RWPE1 (cell line): ENCODE measurements around the gene CLDN18.

ENCODE experiments used
- CTCF ChIA-PET: fragments of 350-600 bp; sonication (Branson Sonifier 250); formaldehyde crosslinking; extraction: SDS; loops from one replicate; lab custom pipeline; 2021; lab: Yijun Ruan, JAX
- POLR2A ChIA-PET: fragments of 400-600 bp; formaldehyde crosslinking; extraction: SDS; loops from one replicate; lab custom pipeline; 2020; ENCODE audit warnings: antibody characterized with exemption; ENCODE audit not compliant: low non-redundant PET; lab: Yijun Ruan, JAX
- DNase-seq: peaks from one replicate; pipeline ENCODE4 v3.0.0; 2012; ENCODE audit warnings: low spot score
- H3K27ac ChIP-seq: fragments of 450-650 bp; 2 replicates; pipeline ENCODE4 v1.5.1; 2017
- TF ChIP-seq, protein P1 (sequence below): fragments of 450-650 bp; conservative IDR thresholded peaks from 2 replicates; pipeline ENCODE4 v1.5.1; 2017; ENCODE audit warnings: low read depth, mild to moderate bottlenecking

Gene CLDN18

DNA sequence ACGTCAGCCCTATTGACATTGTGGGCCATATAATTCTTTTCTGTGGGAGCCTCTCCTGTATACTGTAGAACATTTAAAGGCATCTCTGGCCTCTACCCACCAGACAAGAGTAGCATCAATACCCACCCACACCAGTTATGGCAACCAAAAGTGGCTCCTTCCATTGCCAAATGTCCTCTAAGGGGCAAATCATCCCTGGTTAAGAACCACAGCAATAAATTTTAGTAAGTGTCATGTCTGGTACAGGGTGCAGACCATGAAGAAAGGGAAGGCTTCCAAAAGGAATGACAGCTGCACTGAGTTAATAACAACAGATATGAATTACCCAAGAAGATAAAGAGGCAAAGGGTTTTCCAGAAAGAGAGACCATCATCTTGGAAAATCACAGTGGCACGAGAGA, 6.9 kb upstream of the CLDN18 start:
- TF ChIP-seq, protein P1, sequence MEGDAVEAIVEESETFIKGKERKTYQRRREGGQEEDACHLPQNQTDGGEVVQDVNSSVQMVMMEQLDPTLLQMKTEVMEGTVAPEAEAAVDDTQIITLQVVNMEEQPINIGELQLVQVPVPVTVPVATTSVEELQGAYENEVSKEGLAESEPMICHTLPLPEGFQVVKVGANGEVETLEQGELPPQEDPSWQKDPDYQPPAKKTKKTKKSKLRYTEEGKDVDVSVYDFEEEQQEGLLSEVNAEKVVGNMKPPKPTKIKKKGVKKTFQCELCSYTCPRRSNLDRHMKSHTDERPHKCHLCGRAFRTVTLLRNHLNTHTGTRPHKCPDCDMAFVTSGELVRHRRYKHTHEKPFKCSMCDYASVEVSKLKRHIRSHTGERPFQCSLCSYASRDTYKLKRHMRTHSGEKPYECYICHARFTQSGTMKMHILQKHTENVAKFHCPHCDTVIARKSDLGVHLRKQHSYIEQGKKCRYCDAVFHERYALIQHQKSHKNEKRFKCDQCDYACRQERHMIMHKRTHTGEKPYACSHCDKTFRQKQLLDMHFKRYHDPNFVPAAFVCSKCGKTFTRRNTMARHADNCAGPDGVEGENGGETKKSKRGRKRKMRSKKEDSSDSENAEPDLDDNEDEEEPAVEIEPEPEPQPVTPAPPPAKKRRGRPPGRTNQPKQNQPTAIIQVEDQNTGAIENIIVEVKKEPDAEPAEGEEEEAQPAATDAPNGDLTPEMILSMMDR = no peak
- ChIA-PET POLR2A (no interaction called here), CTCF (no interaction called here)
- no peak for DNase-seq
- no peak overlapping the region for H3K27ac ChIP-seq

DNA sequence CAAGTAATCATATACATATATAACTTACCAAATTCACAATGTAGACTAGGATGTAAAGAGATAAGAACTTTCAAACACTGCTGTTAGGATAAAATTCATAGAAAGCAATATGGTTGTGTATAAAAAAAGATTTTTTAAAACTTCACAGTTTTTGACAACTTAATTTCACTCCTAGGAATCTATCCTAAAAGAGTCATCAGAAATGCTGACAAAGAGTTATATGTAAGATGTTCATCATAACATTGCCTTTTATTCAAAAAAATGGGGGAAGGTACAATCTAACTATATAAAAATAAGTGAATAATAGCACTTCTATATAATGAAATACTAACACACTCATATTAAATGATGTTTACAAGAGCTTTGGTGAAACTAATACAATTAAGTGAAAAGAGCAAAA, 4.3 kb upstream of the CLDN18 start:
- no peak overlapping the region for H3K27ac ChIP-seq
- TF ChIP-seq, protein P1 = no peak
- ChIA-PET POLR2A (no interaction called here), CTCF (interaction anchor here (0.6 kb wide), 1 partner anchor 670 kb away, joined by 5 read pairs; no protein-coding TSS in a partner anchor)
- DNase-seq = no peak

GRCh38 chr3:138007898-138008297, 2.1 kb upstream of the CLDN18 start:
- TF ChIP-seq, protein P1 = no peak
- CTCF ChIA-PET = no interaction called here
- no peak overlapping the region for H3K27ac ChIP-seq
- no peak for DNase-seq
- POLR2A ChIA-PET = no interaction called here

GRCh38 chr3:138010273-138010590, 267 bp downstream of the CLDN18 start:
- ChIA-PET POLR2A (no interaction called here), CTCF (no interaction called here)
- DNase-seq = no peak
- TF ChIP-seq, protein P1 = no peak
- no peak overlapping the region for H3K27ac ChIP-seq

DNA sequence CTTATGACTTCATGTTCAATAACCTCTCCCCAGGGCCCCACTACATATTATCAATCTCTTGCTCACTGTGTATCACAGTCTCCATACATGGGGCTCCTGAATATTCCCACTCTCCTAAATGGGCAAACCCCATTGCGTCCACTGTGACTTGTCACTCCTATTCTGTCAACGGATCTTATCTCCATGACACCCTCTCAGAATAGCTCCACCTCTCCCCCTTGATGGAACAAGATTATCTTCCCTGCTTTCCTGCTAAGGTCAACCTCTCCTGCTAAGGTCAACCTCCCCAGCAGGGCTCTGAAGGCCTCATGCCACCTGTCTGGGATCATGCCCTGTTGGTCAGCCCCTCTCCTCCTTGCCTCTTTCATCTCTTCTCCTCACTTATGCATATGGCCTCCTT, 1.8 kb downstream of the CLDN18 start:
- ChIA-PET POLR2A (no interaction called here), CTCF (no interaction called here)
- no peak overlapping the region for H3K27ac ChIP-seq
- DNase-seq = no peak
- TF ChIP-seq, protein P1 = no peak

DNA sequence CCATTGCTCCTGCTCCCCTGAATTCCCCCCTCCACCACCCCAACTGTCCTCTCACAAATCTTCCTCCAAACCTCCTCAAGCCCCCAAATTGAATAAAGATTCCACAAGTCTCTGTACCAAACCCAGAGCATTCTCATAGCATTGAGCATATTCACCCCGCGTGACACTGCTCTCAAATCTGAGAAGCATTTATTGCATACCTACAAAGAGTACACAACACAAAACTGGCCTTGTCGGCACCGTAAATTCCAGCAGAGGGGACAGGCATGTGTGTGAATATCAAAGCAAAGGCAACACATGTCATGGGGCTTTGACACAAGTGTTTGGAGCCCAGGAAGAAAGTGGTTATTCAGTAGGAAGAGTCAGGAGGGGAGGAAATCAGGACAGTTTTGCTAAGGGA, 2.6 kb downstream of the CLDN18 start:
- no peak for DNase-seq
- TF ChIP-seq, protein P1 = no peak
- POLR2A ChIA-PET = no interaction called here
- CTCF ChIA-PET = no interaction called here
- no peak overlapping the region for H3K27ac ChIP-seq

- no peak for DNase-seq
- POLR2A ChIA-PET = no interaction called here
- no peak overlapping the region for H3K27ac ChIP-seq
- TF ChIP-seq, protein P1 = no peak
- CTCF ChIA-PET = interaction anchor here (0.6 kb wide), 1 partner anchor 761 kb away, joined by 4 read pairs; no protein-coding TSS in a partner anchor
These were observed 6.1 kb downstream of the CLDN18 start for GRCh38 chr3:138016065-138016464.
